Spleen (tissue), 11 donors: ENCODE measurements around the gene P3H2. TPM values are rescaled to one million over a fixed set of nuclear protein-coding genes. Genes with fewer than 3 reads are reported as not detected.
A peak's percentile ranks its signal among the peaks of the same experiment; 100 is the strongest.

Experiments
- DNase-seq: peaks from one replicate; pipeline ENCODE4 v3.0.0-alpha.2; 2020
- H3K27ac ChIP-seq, 8 donors: fragments of 200-600 bp; sonication (generic) in 7 of 8; 1 replicate in 4 of 8; 2 replicates in 4 of 8; pipeline versions ENCODE4 v1.5.0 to v1.8.0; 2016 to 2021; ENCODE audit warnings: inconsistent platforms in 4 of 8, mild to moderate bottlenecking in 4 of 8, moderate library complexity in 1 of 8
- H3K27me3 ChIP-seq, 7 donors: fragments of 200-600 bp; sonication (generic) in 6 of 7; replicated peaks in 1 of 7; 1 replicate in 4 of 7; 2 replicates in 3 of 7; pipeline versions ENCODE4 v1.5.0 to v1.8.0; 2016 to 2021; ENCODE audit warnings: inconsistent platforms in 3 of 7, mild to moderate bottlenecking in 1 of 7
- H3K36me3 ChIP-seq, 6 donors: fragments of 200-600 bp; sonication (generic) in 5 of 6; 1 replicate in 4 of 6; 2 replicates in 2 of 6; pipeline versions ENCODE4 v1.5.0 to v1.8.0; 2016 to 2021; ENCODE audit warnings: inconsistent platforms in 2 of 6
- H3K4me1 ChIP-seq, 6 donors: fragments of 200-600 bp; sonication (generic) in 5 of 6; 1 replicate in 3 of 6; 2 replicates in 3 of 6; pipeline versions ENCODE4 v1.5.0 to v1.8.0; 2016 to 2021; ENCODE audit warnings: inconsistent platforms in 3 of 6
- H3K4me3 ChIP-seq, 8 donors: fragments of 200-600 bp; sonication (generic) in 7 of 8; 1 replicate in 4 of 8; 2 replicates in 4 of 8; pipeline versions ENCODE4 v1.5.0 to v1.8.0; 2016 to 2021; ENCODE audit warnings: inconsistent platforms in 4 of 8, mild to moderate bottlenecking in 4 of 8, moderate library complexity in 2 of 8
- H3K9me3 ChIP-seq, 8 donors: fragments of 200-600 bp; sonication (generic) in 7 of 8; 1 replicate in 4 of 8; 2 replicates in 4 of 8; pipeline versions ENCODE4 v1.5.0 to v1.8.0; 2016 to 2021; ENCODE audit warnings: inconsistent platforms in 4 of 8
- CTCF ChIP-seq, 11 experiments: fragments of 200-600 bp in 7 of 11; fragments of 450-650 bp in 4 of 11; sonication (generic) in 4 of 11; IDR thresholded peaks in 8 of 11; conservative IDR thresholded peaks in 3 of 11; 1 replicate in 7 of 11; 2 replicates in 4 of 11; pipeline versions ENCODE4 v1.4.0 to v1.8.0; 2016 to 2021; ENCODE audit warnings: antibody characterized with exemption in 11 of 11, inconsistent platforms in 4 of 11, mild to moderate bottlenecking in 1 of 11
- POLR2A ChIP-seq, 3 donors: fragments of 450-650 bp; IDR thresholded peaks; one replicate each; pipeline ENCODE4 v1.5.1; 2017; ENCODE audit warnings: antibody characterized with exemption in 3 of 3, mild to moderate bottlenecking in 1 of 3
- POLR2AphosphoS5 ChIP-seq, 3 donors: sonication (generic); formaldehyde crosslinking; IDR thresholded peaks; one replicate each; pipeline ENCODE4 v1.5.1; 2017; ENCODE audit warnings: antibody characterized with exemption in 3 of 3
- WGBS, 5 donors: extraction: QIAGEN DNeasy Blood & Tissue Kit in 3 of 5; methylation state at CpG; one replicate each; pipeline versions ENCODE4 v1.1.5 to v1.1.7; 2013 to 2018; 5-methylcytosine and 5-hydroxymethylcytosine counted together
- intact Hi-C: fragments of 100-400 bp; cut with DNase I; formaldehyde crosslinking; loops from one replicate; pipeline ENCODE4 v1.15.0; 2023; ENCODE audit warnings: low total_unique reads
- polyA plus RNA-seq, 3 donors: library from polyadenylated mRNA; stranded (reverse); fragments of 200-250 nt; gene quantifications; one replicate each; pipeline ENCODE4 v1.2.1, GENCODE V29; 2013
- total RNA-seq, 7 donors: library from RNA; depleted of rRNA in 3 of 7; stranded (reverse); fragments of >200 nt in 3 of 7; fragmentation: NEBNext Ultra II Directional in 4 of 7; extraction: Animal tissue kit (Norgen Biotek cat#: 25700) in 4 of 7; gene quantifications; one replicate each; pipeline versions ENCODE4 v1.1.0 to v1.2.1, GENCODE V29; 2016 to 2021
- donor health status: healthy with polysubstance abuse.
- donor health status: DM: no; HTN: no; CAD: no; lungs with moderate emphysema.
- donor health status: DM: no; HTN: no; CAD: no.
- donor health status: Bipolar disorder and iron deficiency.
- donor health status: healthy.
- donor health status: DM: no; HTN: no; CAD: no.
- donor health status: DM: yes; HTN: yes; CAD: no.

P3H2 gene
- total and polyA plus RNA-seq, 10 donors = 7.7 to 155 (median 79.2) TPM

GRCh38 chr3:190048932-190049441 is 71.7 kb downstream of the P3H2 start:
- TF ChIP-seq POLR2AphosphoS5 (IDR thresholded peaks at IDR 0.05) = no peak
- H3K4me3 ChIP-seq = no peak overlapping the region
- intact Hi-C loops = no loop called here

GRCh38 chr3:190044974-190045373 is 75.7 kb downstream of the P3H2 start:
- Histone ChIP-seq H3K27me3 (no peaks in the 10 kb centered on the region), H3K36me3 (no peaks in the 10 kb centered on the region), H3K4me1 (peaks cover 6 to 29% (median 13%) of the 10 kb centered on the region in 6 donors), H3K27ac (no peak overlapping the region), H3K4me3 (no peak overlapping the region), H3K9me3 (no peaks in the 10 kb centered on the region)
- intact Hi-C loops = no loop called here
- TF ChIP-seq POLR2A (IDR thresholded peaks at IDR 0.05) (no peak), CTCF (IDR thresholded peaks at IDR 0.05 in 8 of 11, conservative IDR thresholded peaks at IDR 0.05 in 3 of 11) (no peak), POLR2AphosphoS5 (IDR thresholded peaks at IDR 0.05) (no peak)
- no peak for DNase-seq
- 63 to 88% (median 82%) methylated on average over 2 of the region's 2 CpGs for WGBS, 5 donors

More at GRCh38 chr3:190048932-190049441, 71.7 kb downstream of the P3H2 start:
- WGBS, 5 donors = 27 to 47% (median 43%) methylated on average over 9 of the region's 9 CpGs
- no peaks in the 10 kb centered on the region for H3K27me3 ChIP-seq
- peak overlapping the region in 7 of 8 donors; percentile 2 to 62 (median 29) for H3K27ac ChIP-seq
- H3K9me3 ChIP-seq = no peaks in the 10 kb centered on the region
- no peak for DNase-seq
- no peaks in the 10 kb centered on the region for H3K36me3 ChIP-seq
- H3K4me1 ChIP-seq = peaks cover 0 to 22% (median 10%) of the 10 kb centered on the region in 6 donors

- H3K4me3 ChIP-seq = no peak overlapping the region
- peaks cover 6 to 25% (median 12%) of the 10 kb centered on the region in 6 donors for H3K4me1 ChIP-seq
- no peaks in the 10 kb centered on the region for H3K9me3 ChIP-seq
- peak overlapping the region in 1 of 8 donors; percentile 12 for H3K27ac ChIP-seq
- WGBS, 5 donors = 73 to 84% (median 81%) methylated on average over 4 of the region's 4 CpGs
- TF ChIP-seq CTCF (IDR thresholded peaks at IDR 0.05 in 8 of 11, conservative IDR thresholded peaks at IDR 0.05 in 3 of 11) (no peak), POLR2AphosphoS5 (IDR thresholded peaks at IDR 0.05) (no peak), POLR2A (IDR thresholded peaks at IDR 0.05) (no peak)
- DNase-seq = no peak
- no peaks in the 10 kb centered on the region for H3K36me3 ChIP-seq
- intact Hi-C loops = no loop called here
- no peaks in the 10 kb centered on the region for H3K27me3 ChIP-seq
Observed at GRCh38 chr3:190044142-190044541, 76.6 kb downstream of the P3H2 start.

GRCh38 chr3:190043741-190044140 is 77.0 kb downstream of the P3H2 start:
- H3K9me3 ChIP-seq = no peaks in the 10 kb centered on the region

More at GRCh38 chr3:190043741-190044140, 77.0 kb downstream of the P3H2 start:
- DNase-seq = no peak
- Histone ChIP-seq H3K27me3 (no peaks in the 10 kb centered on the region), H3K4me3 (no peak overlapping the region), H3K27ac (peak overlapping the region in 1 of 8 donors; percentile 12), H3K4me1 (peaks cover 2 to 21% (median 10%) of the 10 kb centered on the region in 6 donors), H3K36me3 (no peaks in the 10 kb centered on the region)
- intact Hi-C loops = no loop called here
- TF ChIP-seq CTCF (IDR thresholded peaks at IDR 0.05 in 8 of 11, conservative IDR thresholded peaks at IDR 0.05 in 3 of 11) (no peak), POLR2AphosphoS5 (IDR thresholded peaks at IDR 0.05) (no peak), POLR2A (IDR thresholded peaks at IDR 0.05) (no peak)
